GM18505 (cell line): ENCODE results near the gene ARR3.
"Not testable (repeated sequence)": the region's sequence is repeated elsewhere in the genome, so short reads cannot be mapped to it uniquely, and the experiment has no call there.

Experiments used
- ATAC-seq: cut with Tn5 transposase; IDR thresholded peaks from one replicate; pipeline ENCODE4 v1.9.1; 2021; ENCODE audit not compliant: unreplicated experiment
- POLR2A ChIP-seq: IDR thresholded peaks from 4 replicates; pipeline ENCODE4 v1.6.1; 2011; ENCODE audit warnings: borderline replicate concordance; ENCODE audit not compliant: insufficient read depth, insufficient read length; ENCODE audit errors: extremely low read depth

Gene ARR3

GRCh38 chrX:70268034-70268433, at the start of gene ARR3:
Gene ARR3 (plus strand): TSS chrX:70268334. CDS start chrX:70269386, 1,052 bp downstream.
- no peak for TF ChIP-seq POLR2A
- ATAC-seq = no peak

GRCh38 chrX:70219938-70220764, 48.0 kb upstream of the ARR3 start:
- ATAC-seq = no peak
- no peak for TF ChIP-seq POLR2A

- no peak for TF ChIP-seq POLR2A
Measured at GRCh38 chrX:70226048-70226447, 42.1 kb upstream of the ARR3 start.

GRCh38 chrX:70226687-70227086, 41.4 kb upstream of the ARR3 start:
- ATAC-seq = no peak
- TF ChIP-seq POLR2A = no peak

More at GRCh38 chrX:70226048-70226447, 42.1 kb upstream of the ARR3 start:
- ATAC-seq = no peak

GRCh38 chrX:70231666-70232065, 36.5 kb upstream of the ARR3 start:
- no peak for TF ChIP-seq POLR2A
- ATAC-seq = no peak

GRCh38 chrX:70234355-70234754, 33.8 kb upstream of the ARR3 start, which contains the start of gene AWAT1:
Gene AWAT1 (plus strand): TSS chrX:70234655. CDS start chrX:70234696, 41 bp downstream.
- no peak for ATAC-seq
- no peak for TF ChIP-seq POLR2A

GRCh38 chrX:70240751-70241150, 27.4 kb upstream of the ARR3 start:
- TF ChIP-seq POLR2A = no peak
- no peak for ATAC-seq

- no peak for ATAC-seq
Measured at GRCh38 chrX:70241501-70241900, 26.6 kb upstream of the ARR3 start.

GRCh38 chrX:70243601-70244000, 24.5 kb upstream of the ARR3 start:
- not testable (repeated sequence) for ATAC-seq

More at GRCh38 chrX:70241501-70241900, 26.6 kb upstream of the ARR3 start:
- no peak for TF ChIP-seq POLR2A

- no peak for TF ChIP-seq POLR2A
- ATAC-seq = no peak
Measured at GRCh38 chrX:70244881-70245280, 23.3 kb upstream of the ARR3 start.

GRCh38 chrX:70247252-70247651, 20.9 kb upstream of the ARR3 start:
- TF ChIP-seq POLR2A = no peak
- ATAC-seq = no peak

GRCh38 chrX:70252491-70252890, 15.6 kb upstream of the ARR3 start:
- no peak for TF ChIP-seq POLR2A
- ATAC-seq = no peak

- no peak for TF ChIP-seq POLR2A
- ATAC-seq = no peak
Measured at GRCh38 chrX:70253377-70254062, 14.6 kb upstream of the ARR3 start.

- no peak for TF ChIP-seq POLR2A
- no peak for ATAC-seq
Measured at GRCh38 chrX:70254063-70254400, 14.1 kb upstream of the ARR3 start.

- no peak for ATAC-seq
- TF ChIP-seq POLR2A = no peak
Measured at GRCh38 chrX:70254909-70255308, 13.2 kb upstream of the ARR3 start.

GRCh38 chrX:70255452-70255851, 12.7 kb upstream of the ARR3 start:
- no peak for TF ChIP-seq POLR2A
- ATAC-seq = no peak
